Hepatocyte (in vitro differentiated cells): ENCODE results near the gene FAM120B. TPM values are rescaled to one million over a fixed set of nuclear protein-coding genes. Genes with fewer than 3 reads are reported as not detected.
A peak's percentile ranks its signal among the peaks of the same experiment; 100 is the strongest.
"Not testable (repeated sequence)": the region's sequence is repeated elsewhere in the genome, so short reads cannot be mapped to it uniquely, and the experiment has no call there.

Source experiments
- DNase-seq: peaks from one replicate; pipeline ENCODE4 v3.0.0-alpha.2; 2016; ENCODE audit warnings: low spot score
- H2AFZ ChIP-seq: fragments of 200-600 bp; sonication (generic); 2 replicates; pipeline ENCODE4 v1.6.0; 2016; ENCODE audit warnings: antibody characterized with exemption, mild to moderate bottlenecking
- H3K27ac ChIP-seq: fragments of 200-600 bp; sonication (generic); 2 replicates; pipeline ENCODE4 v1.5.1; 2016; ENCODE audit warnings: mild to moderate bottlenecking
- H3K27me3 ChIP-seq: fragments of 200-600 bp; sonication (generic); 2 replicates; pipeline ENCODE4 v1.6.1; 2016
- H3K36me3 ChIP-seq: fragments of 200-600 bp; sonication (generic); replicated peaks from 2 replicates; pipeline ENCODE4 v1.5.1; 2016; ENCODE audit warnings: low read depth; ENCODE audit not compliant: insufficient read depth
- H3K4me1 ChIP-seq: fragments of 200-600 bp; sonication (generic); 2 replicates; pipeline ENCODE4 v1.5.1; 2016; ENCODE audit warnings: mild to moderate bottlenecking, moderate library complexity; ENCODE audit not compliant: insufficient read depth
- H3K4me2 ChIP-seq: fragments of 200-600 bp; sonication (generic); 2 replicates; pipeline ENCODE4 v1.6.0; 2016
- H3K4me3 ChIP-seq: fragments of 200-600 bp; sonication (generic); 2 replicates; pipeline ENCODE4 v1.5.1; 2016; ENCODE audit warnings: mild to moderate bottlenecking
- H3K79me2 ChIP-seq: fragments of 200-600 bp; sonication (generic); 2 replicates; pipeline ENCODE4 v1.6.0; 2017; ENCODE audit warnings: mild to moderate bottlenecking
- H3K9me2 ChIP-seq: fragments of 200-600 bp; sonication (generic); replicated peaks from 2 replicates; pipeline ENCODE4 v1.6.0; 2017; ENCODE audit warnings: mild to moderate bottlenecking; ENCODE audit not compliant: insufficient read depth
- H3K9me3 ChIP-seq: fragments of 200-600 bp; sonication (generic); 2 replicates; pipeline ENCODE4 v1.5.1; 2016; ENCODE audit warnings: low read depth, mild to moderate bottlenecking
- H4K20me1 ChIP-seq: fragments of 200-600 bp; sonication (generic); 2 replicates; pipeline ENCODE4 v1.6.0; 2016; ENCODE audit warnings: mild to moderate bottlenecking; ENCODE audit not compliant: insufficient read depth, poor library complexity, severe bottlenecking
- CTCF ChIP-seq: fragments of 200-600 bp; sonication (generic); IDR thresholded peaks from 2 replicates; pipeline ENCODE4 v1.5.1; 2016; ENCODE audit warnings: antibody characterized with exemption, mild to moderate bottlenecking; ENCODE audit not compliant: poor library complexity
- EZH2 ChIP-seq: fragments of 200-600 bp; sonication (generic); IDR thresholded peaks from 2 replicates; pipeline ENCODE4 v1.6.1; 2016; ENCODE audit warnings: antibody characterized with exemption, mild to moderate bottlenecking, borderline replicate concordance
- EZH2phosphoT487 ChIP-seq: fragments of 200-600 bp; sonication (generic); IDR thresholded peaks from one replicate; pipeline ENCODE4 v1.6.1; 2018; ENCODE audit warnings: antibody characterized with exemption, mild to moderate bottlenecking, low read depth, moderate library complexity; ENCODE audit not compliant: unreplicated experiment, severe bottlenecking
- WGBS: methylation state at CpG from one replicate; pipeline ENCODE4 v1.1.6; 2016; ENCODE audit warnings: low lambda C conversion rate; ENCODE audit errors: missing lambda C conversion rate; 5-methylcytosine and 5-hydroxymethylcytosine counted together
- polyA plus RNA-seq: library from polyadenylated mRNA; unstranded; fragments of >200 nt; fragmentation: Nextera tagmentation; extraction: Ambion mirVana; gene quantifications from 2 replicates; pipeline ENCODE4 v1.2.1, GENCODE V29; 2016
- total RNA-seq: library from RNA; depleted of rRNA; stranded (reverse); fragments of >200 nt; gene quantifications from 2 replicates; pipeline ENCODE4 v1.2.3, GENCODE V29; 2014

The FAM120B gene
- total and polyA plus RNA-seq, 2 experiments from 2014 or later: 16.0 to 25.8 TPM

DNA sequence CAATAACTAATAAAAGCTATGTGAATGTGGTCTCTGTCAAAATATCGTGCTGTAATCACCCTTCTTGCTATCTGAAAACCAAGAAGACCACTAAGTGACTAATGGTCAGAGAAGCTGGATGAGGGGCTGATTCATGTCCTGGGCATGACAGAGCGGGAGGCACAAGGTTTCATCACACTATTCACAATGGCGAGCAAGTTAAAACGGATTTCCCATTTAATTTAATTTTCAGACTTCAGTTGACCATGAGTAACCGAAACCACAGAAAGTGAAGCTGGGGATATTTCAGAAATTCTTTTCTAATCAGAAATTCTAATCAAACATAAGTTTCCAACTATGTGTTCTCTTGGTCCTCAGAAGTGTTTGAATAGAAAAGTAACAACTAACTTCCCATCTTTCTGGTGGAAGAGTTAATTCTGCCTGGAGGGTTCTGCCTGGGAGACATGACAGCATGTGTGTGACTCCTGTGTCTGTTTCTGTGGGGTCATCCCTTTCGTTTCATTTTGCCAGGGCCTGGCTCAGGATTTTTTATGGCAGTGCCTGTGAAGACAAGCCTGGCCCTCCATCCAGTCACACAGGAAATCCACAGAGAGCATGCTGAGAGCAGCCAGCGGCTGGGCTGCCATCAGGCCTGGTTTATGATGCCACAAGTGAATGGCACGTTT is 98.9 kb downstream of the FAM120B start:
- H3K9me3 ChIP-seq: no peaks in the 10 kb centered on the region
- H2AFZ ChIP-seq: no peak overlapping the region
- TF ChIP-seq CTCF: no peak
- H3K9me2 ChIP-seq: no peaks in the 10 kb centered on the region
- no peak for DNase-seq
- WGBS: 79% methylated on average over 8 of the region's 8 CpGs
- peak overlapping the region; percentile 17 for H3K27ac ChIP-seq
- no peaks in the 10 kb centered on the region for H4K20me1 ChIP-seq
- H3K27me3 ChIP-seq: no peaks in the 10 kb centered on the region
- no peak overlapping the region for H3K4me3 ChIP-seq
- no peaks in the 10 kb centered on the region for H3K4me1 ChIP-seq
- H3K4me2 ChIP-seq: no peak overlapping the region
- no peaks in the 10 kb centered on the region for H3K36me3 ChIP-seq
- no peaks in the 10 kb centered on the region for H3K79me2 ChIP-seq

DNA sequence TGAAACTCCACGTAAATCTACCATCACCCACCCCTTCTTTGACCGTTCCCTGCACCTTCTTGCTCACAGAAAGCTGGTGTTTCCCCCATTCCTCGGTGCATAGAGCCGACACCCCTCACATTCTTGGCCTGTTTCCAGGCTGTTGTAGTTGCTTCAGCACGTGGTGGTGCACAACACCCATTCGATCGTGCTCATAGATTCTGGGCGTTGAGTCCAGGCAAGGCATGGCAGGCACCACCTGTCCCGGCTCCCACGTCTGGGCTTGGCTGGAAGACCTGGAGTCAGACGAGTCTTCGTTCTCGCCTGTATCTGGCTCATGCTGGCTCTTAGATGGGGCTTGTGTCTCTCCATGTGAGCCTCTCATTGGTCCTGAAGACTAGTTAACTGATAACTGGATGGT is 100.6 kb downstream of the FAM120B start:
- Histone ChIP-seq H3K27ac (no peak overlapping the region), H4K20me1 (no peaks in the 10 kb centered on the region), H3K9me2 (no peaks in the 10 kb centered on the region), H3K4me3 (no peak overlapping the region), H3K36me3 (no peaks in the 10 kb centered on the region), H3K4me1 (no peaks in the 10 kb centered on the region), H3K27me3 (no peaks in the 10 kb centered on the region), H2AFZ (no peak overlapping the region), H3K79me2 (no peaks in the 10 kb centered on the region), H3K9me3 (no peaks in the 10 kb centered on the region), H3K4me2 (no peak overlapping the region)
- WGBS: 97% methylated on average over 13 of the region's 13 CpGs
- no peak for TF ChIP-seq EZH2phosphoT487
- TF ChIP-seq CTCF: no peak
- TF ChIP-seq EZH2: no peak
- DNase-seq: no peak

GRCh38 chr6:170407932-170408331 is 101.4 kb downstream of the FAM120B start:
- Histone ChIP-seq H3K9me2 (no peaks in the 10 kb centered on the region), H3K79me2 (no peaks in the 10 kb centered on the region), H3K4me3 (no peak overlapping the region), H3K36me3 (no peaks in the 10 kb centered on the region), H3K4me1 (no peaks in the 10 kb centered on the region), H3K27me3 (no peaks in the 10 kb centered on the region), H4K20me1 (no peaks in the 10 kb centered on the region), H3K4me2 (no peak overlapping the region), H3K27ac (no peak overlapping the region), H2AFZ (no peak overlapping the region), H3K9me3 (no peaks in the 10 kb centered on the region)
- WGBS: 92% methylated on average over 4 of the region's 4 CpGs
- no peak for DNase-seq
- no peak for TF ChIP-seq EZH2phosphoT487
- TF ChIP-seq CTCF: no peak
- no peak for TF ChIP-seq EZH2

GRCh38 chr6:170409746-170410145 is 103.2 kb downstream of the FAM120B start:
- H3K27ac ChIP-seq, H3K4me3 ChIP-seq, H3K4me1 ChIP-seq, H3K4me2 ChIP-seq, DNase-seq, H3K36me3 ChIP-seq, H3K79me2 ChIP-seq, H3K9me2 ChIP-seq, H3K27me3 ChIP-seq, H3K9me3 ChIP-seq, H4K20me1 ChIP-seq, H2AFZ ChIP-seq: not testable (repeated sequence)
- WGBS: 94% methylated on average over 8 of the region's 8 CpGs
